Muscle layer of colon (tissue), 2 donors: Measurements from ENCODE around the gene PCDH8.

ENCODE experiments used
- H3K27ac ChIP-seq: one replicate; pipeline ENCODE4 v1.7.0; 2013; ENCODE audit warnings: low read depth, mild to moderate bottlenecking, low read length, moderate library complexity
- H3K27me3 ChIP-seq, 2 donors: one replicate each; pipeline ENCODE4 v1.7.0; 2013; ENCODE audit warnings: low read length in 2 of 2, mild to moderate bottlenecking in 2 of 2; ENCODE audit not compliant: insufficient read depth in 2 of 2, control insufficient read depth in 1 of 2
- H3K36me3 ChIP-seq: one replicate; pipeline ENCODE4 v1.7.0; 2013; ENCODE audit warnings: mild to moderate bottlenecking, low read length; ENCODE audit not compliant: insufficient read depth
- H3K4me1 ChIP-seq: one replicate; pipeline ENCODE4 v1.7.0; 2013; ENCODE audit warnings: mild to moderate bottlenecking, low read length; ENCODE audit not compliant: insufficient read depth
- H3K4me3 ChIP-seq, 2 donors: one replicate each; pipeline ENCODE4 v1.7.0; 2013; ENCODE audit warnings: low read length in 2 of 2, low read depth in 1 of 2, mild to moderate bottlenecking in 1 of 2, moderate library complexity in 1 of 2
- H3K9ac ChIP-seq: one replicate; pipeline ENCODE4 v1.7.0; 2013; ENCODE audit warnings: low read length
- H3K9me3 ChIP-seq: one replicate; pipeline ENCODE4 v1.7.0; 2013; ENCODE audit warnings: mild to moderate bottlenecking, low read length
- donor health status: abdominal sarcoma.
- donor health status: Adenocarcinoma of cecum.

The PCDH8 gene, protein sequence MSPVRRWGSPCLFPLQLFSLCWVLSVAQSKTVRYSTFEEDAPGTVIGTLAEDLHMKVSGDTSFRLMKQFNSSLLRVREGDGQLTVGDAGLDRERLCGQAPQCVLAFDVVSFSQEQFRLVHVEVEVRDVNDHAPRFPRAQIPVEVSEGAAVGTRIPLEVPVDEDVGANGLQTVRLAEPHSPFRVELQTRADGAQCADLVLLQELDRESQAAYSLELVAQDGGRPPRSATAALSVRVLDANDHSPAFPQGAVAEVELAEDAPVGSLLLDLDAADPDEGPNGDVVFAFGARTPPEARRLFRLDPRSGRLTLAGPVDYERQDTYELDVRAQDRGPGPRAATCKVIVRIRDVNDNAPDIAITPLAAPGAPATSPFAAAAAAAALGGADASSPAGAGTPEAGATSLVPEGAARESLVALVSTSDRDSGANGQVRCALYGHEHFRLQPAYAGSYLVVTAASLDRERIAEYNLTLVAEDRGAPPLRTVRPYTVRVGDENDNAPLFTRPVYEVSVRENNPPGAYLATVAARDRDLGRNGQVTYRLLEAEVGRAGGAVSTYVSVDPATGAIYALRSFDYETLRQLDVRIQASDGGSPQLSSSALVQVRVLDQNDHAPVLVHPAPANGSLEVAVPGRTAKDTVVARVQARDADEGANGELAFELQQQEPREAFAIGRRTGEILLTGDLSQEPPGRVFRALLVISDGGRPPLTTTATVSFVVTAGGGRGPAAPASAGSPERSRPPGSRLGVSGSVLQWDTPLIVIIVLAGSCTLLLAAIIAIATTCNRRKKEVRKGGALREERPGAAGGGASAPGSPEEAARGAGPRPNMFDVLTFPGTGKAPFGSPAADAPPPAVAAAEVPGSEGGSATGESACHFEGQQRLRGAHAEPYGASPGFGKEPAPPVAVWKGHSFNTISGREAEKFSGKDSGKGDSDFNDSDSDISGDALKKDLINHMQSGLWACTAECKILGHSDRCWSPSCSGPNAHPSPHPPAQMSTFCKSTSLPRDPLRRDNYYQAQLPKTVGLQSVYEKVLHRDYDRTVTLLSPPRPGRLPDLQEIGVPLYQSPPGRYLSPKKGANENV

GRCh38 chr13:52848455-52849195 lies at the start of gene PCDH8:
Gene PCDH8, minus strand, starts transcription at chr13:52848640. Its CDS starts 204 bp downstream, at chr13:52848436.
- no peak within 1 kb of the TSS for H3K27ac ChIP-seq
- H3K9ac ChIP-seq, result no peak within 1 kb of the TSS
- no peaks in the 10 kb centered on the region for H3K36me3 ChIP-seq
- H3K9me3 ChIP-seq, result no peaks in the 10 kb centered on the region
- H3K4me1 ChIP-seq, result peaks cover 10% of the 10 kb centered on the region
- H3K4me3 ChIP-seq, result no peak within 1 kb of the TSS
- H3K27me3 ChIP-seq, result peaks cover 28 to 60% of the 10 kb centered on the region in 2 donors

DNA sequence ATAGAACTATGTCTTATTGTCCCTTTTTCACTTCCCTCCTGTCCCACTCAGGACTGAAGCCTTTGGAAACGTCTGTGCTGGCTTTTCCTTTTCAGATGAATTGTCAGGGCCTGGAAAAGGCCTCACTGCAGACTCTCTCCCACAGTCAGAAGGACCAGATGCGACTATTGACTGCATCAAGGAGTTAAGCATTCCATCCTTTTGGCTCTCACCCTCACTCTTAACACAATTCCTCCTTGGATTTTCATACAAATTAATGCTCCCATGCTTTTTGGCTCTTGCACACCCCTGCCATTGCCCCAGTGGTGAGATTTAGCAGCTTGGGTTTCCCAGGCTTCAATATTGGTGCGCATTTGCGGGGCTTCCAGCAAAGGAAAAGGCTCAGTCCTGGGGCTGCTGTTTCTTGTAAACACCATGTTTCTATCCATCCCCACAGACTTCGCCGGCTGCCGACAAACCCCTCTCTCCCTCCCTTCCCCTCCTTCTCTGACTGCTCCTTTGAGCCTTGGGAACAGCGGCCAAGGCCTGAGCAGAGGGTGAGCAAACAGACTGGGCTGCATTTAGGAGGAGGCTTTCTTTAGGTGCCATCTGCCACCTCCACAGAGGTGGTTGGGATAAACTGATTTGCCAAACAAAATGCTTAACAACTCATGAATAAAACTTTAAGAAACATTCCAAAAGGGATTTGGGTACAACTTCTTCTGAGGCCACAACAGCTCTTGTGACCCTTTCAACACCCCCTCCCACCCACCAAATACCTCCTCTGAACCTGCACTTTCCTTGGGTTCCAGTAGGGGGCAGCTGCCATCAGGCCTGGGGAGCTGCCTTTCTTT lies 48.6 kb upstream of the PCDH8 start:
- Histone ChIP-seq H3K9me3 (no peaks in the 10 kb centered on the region), H3K9ac (no peak overlapping the region), H3K27me3 (no peaks in the 10 kb centered on the region), H3K36me3 (no peaks in the 10 kb centered on the region), H3K4me3 (no peak overlapping the region), H3K27ac (no peak overlapping the region), H3K4me1 (peaks cover 7% of the 10 kb centered on the region)

DNA sequence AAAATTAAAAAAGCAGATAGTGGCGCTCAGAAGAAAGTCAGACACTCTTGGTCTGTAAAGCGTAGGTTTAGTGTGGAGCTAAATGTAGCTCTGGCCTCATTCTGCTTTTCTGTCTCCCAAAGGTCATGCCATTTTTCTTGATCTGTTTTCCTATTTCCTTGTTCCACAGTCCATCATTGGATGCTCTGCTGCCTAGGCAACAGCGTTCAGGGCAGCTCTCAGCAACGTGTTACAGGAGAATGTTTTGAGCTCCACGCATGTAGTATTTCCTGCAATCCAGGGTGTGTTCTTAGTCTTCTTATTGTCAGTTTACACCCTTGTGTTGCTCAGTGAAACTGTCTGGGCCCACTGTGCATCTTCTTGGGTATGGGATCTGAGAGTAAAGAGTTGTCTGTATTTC lies 46.0 kb upstream of the PCDH8 start:
- no peaks in the 10 kb centered on the region for H3K27me3 ChIP-seq
- H3K27ac ChIP-seq, result no peak overlapping the region
- no peak overlapping the region for H3K4me3 ChIP-seq
- H3K9me3 ChIP-seq, result no peaks in the 10 kb centered on the region
- H3K36me3 ChIP-seq, result no peaks in the 10 kb centered on the region
- no peak overlapping the region for H3K9ac ChIP-seq
- peaks cover 7% of the 10 kb centered on the region for H3K4me1 ChIP-seq

DNA sequence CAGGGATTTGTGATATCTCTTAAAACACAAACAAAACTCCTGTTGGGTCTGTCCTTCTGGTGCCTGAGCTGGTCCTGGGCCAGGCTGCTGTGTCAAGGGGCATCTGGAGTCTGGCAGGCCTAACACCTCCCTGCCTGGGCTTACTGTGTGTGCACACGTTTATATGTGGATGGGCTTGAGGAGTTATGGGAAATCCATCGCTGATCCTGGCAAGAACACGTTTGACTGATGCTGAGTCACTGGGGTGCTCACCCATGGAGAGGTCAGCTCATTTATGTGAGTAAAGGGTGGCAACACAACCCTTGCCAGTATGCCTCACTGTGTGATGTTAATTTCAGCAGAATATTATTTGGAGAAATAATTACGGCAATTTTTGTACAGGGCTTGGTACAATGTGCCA lies 44.5 kb upstream of the PCDH8 start:
- Histone ChIP-seq H3K4me3 (no peak overlapping the region), H3K27ac (no peak overlapping the region), H3K9me3 (no peaks in the 10 kb centered on the region), H3K4me1 (peaks cover 7% of the 10 kb centered on the region), H3K9ac (no peak overlapping the region), H3K27me3 (no peaks in the 10 kb centered on the region), H3K36me3 (no peaks in the 10 kb centered on the region)

DNA sequence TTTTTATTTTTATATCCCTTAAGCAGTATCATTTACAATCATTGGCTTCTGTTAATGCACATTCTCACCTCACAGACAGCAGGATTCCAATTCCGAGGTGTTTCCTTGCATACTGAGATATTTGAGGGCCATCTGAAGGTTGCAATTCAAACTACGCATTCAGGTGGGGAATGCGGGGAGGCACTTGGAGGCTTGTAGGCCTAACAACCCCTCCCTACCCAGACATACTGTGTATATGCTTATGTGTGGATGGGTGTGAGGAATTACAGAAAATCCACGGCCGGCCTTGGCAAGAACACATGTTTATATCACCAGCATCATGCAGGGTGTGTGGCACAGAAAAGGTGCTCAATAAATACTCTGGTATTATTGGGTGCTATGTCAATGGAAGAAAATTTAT lies 43.3 kb upstream of the PCDH8 start:
- Histone ChIP-seq H3K4me1 (peaks cover under 1% of the 10 kb centered on the region), H3K27ac (no peak overlapping the region), H3K27me3 (no peaks in the 10 kb centered on the region), H3K9me3 (no peaks in the 10 kb centered on the region), H3K36me3 (no peaks in the 10 kb centered on the region), H3K9ac (no peak overlapping the region), H3K4me3 (no peak overlapping the region)

GRCh38 chr13:52887165-52887564 lies 38.7 kb upstream of the PCDH8 start:
- H3K9ac ChIP-seq, result no peak overlapping the region
- H3K36me3 ChIP-seq, result no peaks in the 10 kb centered on the region
- no peak overlapping the region for H3K27ac ChIP-seq
- no peaks in the 10 kb centered on the region for H3K27me3 ChIP-seq
- H3K9me3 ChIP-seq, result no peaks in the 10 kb centered on the region
- H3K4me3 ChIP-seq, result no peak overlapping the region
- H3K4me1 ChIP-seq, result no peaks in the 10 kb centered on the region

DNA sequence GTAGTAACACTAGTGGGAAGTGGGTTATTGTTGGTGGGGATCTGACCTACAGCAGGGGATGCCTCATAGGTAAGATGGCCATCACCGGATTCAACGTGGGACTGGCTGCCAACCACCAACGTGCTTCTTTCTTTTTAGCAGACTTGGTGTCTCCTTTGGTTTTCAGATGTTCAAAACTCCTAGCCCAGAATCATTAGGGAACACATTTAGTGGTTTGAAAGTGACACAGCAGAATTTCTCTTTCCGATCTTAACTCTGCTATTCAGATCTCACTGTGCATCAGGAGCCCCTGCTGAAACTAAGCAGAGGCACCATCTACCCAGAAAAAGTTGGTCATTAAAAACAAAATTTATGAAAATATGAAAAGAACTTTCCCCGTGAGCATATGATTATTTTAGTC lies 36.7 kb upstream of the PCDH8 start:
- Histone ChIP-seq H3K4me1 (no peaks in the 10 kb centered on the region), H3K36me3 (no peaks in the 10 kb centered on the region), H3K27ac (no peak overlapping the region), H3K4me3 (no peak overlapping the region), H3K9ac (no peak overlapping the region), H3K27me3 (no peaks in the 10 kb centered on the region), H3K9me3 (no peaks in the 10 kb centered on the region)

DNA sequence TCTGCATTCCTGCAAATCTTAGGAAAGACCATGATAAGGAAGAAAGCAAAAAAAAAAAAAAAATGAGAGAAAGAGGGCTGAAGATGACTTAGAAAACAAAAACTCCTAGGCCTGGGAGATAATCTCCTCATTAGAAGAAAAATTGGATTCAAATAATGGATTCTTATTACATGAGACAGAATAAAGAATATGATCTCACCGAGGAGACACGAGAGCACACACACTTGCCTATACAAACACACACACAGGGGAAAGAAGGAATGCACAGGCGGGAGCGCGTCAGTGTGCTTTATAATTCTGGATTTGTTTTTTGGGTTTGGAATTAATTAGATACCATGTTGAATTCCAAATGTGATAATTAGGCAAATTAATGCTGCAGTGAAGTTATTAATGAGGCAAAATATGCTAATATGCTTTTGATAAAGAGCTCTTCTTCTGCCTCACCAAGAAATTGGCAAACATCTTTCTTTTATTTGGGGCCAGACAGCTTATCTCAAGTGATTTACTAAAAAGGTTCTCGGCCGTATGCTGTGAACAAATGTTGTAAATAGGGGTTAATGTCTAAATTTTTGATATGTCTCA lies 36.1 kb upstream of the PCDH8 start:
- no peak overlapping the region for H3K27ac ChIP-seq
- no peak overlapping the region for H3K9ac ChIP-seq
- no peaks in the 10 kb centered on the region for H3K4me1 ChIP-seq
- no peak overlapping the region for H3K4me3 ChIP-seq
- no peaks in the 10 kb centered on the region for H3K27me3 ChIP-seq
- H3K36me3 ChIP-seq, result no peaks in the 10 kb centered on the region
- no peaks in the 10 kb centered on the region for H3K9me3 ChIP-seq

GRCh38 chr13:52882785-52883184 lies 34.3 kb upstream of the PCDH8 start:
- H3K27me3 ChIP-seq, result no peaks in the 10 kb centered on the region
- H3K36me3 ChIP-seq, result no peaks in the 10 kb centered on the region
- H3K27ac ChIP-seq, result no peak overlapping the region
- H3K9me3 ChIP-seq, result no peaks in the 10 kb centered on the region
- H3K4me3 ChIP-seq, result no peak overlapping the region
- H3K4me1 ChIP-seq, result no peaks in the 10 kb centered on the region
- H3K9ac ChIP-seq, result no peak overlapping the region

DNA sequence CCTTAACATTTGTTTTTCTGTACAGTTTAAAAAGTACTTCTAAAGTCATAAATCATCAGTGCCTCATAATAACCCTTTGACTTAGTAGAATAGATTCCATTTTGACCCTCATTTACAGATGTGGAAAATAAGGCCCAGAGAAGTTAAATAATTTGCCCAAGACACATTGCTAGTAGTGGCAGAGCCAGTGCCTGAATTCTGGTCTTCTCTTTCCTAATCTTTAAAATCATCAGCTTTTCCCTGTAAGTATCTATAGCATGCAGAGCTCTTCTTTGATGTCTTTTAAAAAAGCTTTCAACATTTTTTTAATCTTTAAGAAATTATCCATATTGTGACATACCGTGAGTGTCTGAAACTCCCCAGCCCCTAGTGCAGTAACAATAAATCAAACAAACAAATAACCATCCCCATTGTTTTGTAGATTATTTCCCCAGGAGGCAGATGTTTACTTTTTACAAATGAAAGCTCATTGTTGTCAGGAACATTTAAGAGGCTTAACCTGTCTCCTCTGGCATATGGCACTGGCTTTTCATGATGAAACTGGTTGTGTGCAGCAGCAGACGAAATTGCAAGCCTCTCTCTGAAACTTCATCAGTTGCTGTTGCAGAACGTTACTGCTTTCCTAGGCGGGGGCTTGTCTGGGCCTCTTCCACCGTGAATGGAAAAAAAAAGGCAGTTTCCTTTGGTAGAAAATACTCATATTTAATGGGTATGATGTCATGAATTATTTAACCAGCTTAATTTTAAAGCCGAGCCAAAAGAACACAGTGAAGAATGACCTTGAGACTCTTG lies 31.7 kb upstream of the PCDH8 start:
- Histone ChIP-seq H3K9ac (no peak overlapping the region), H3K27me3 (no peaks in the 10 kb centered on the region), H3K27ac (no peak overlapping the region), H3K9me3 (no peaks in the 10 kb centered on the region), H3K4me3 (no peak overlapping the region), H3K4me1 (no peaks in the 10 kb centered on the region), H3K36me3 (no peaks in the 10 kb centered on the region)
